Prostate gland (tissue), 2 donors: ENCODE results near the gene C19orf85. TPM values are rescaled to one million over a fixed set of nuclear protein-coding genes. Genes with fewer than 3 reads are reported as not detected.

Experiments
- DNase-seq: peaks from one replicate; pipeline ENCODE4 v3.0.0-alpha.2; 2019; ENCODE audit warnings: low spot score
- H3K27ac ChIP-seq, 2 donors: fragments of 200-600 bp; sonication (generic); 2 replicates each; pipeline ENCODE4 v1.5.1; 2017 to 2019
- H3K27me3 ChIP-seq: fragments of 200-600 bp; sonication (generic); replicated peaks from 2 replicates; pipeline ENCODE4 v1.5.1; 2019; ENCODE audit not compliant: insufficient read depth
- H3K36me3 ChIP-seq, 2 donors: fragments of 200-600 bp; sonication (generic); 1 replicate in 1 of 2; 2 replicates in 1 of 2; pipeline versions ENCODE4 v1.5.1 to v1.8.1; 2017 to 2019
- H3K4me1 ChIP-seq: fragments of 200-600 bp; sonication (generic); replicated peaks from 2 replicates; pipeline ENCODE4 v1.5.1; 2019
- H3K4me3 ChIP-seq, 2 donors: fragments of 200-600 bp; sonication (generic); 2 replicates each; pipeline ENCODE4 v1.5.1; 2017 to 2019
- H3K9me3 ChIP-seq: fragments of 200-600 bp; sonication (generic); 2 replicates; pipeline ENCODE4 v1.5.1; 2017
- POLR2A ChIP-seq: fragments of 450-650 bp; IDR thresholded peaks from one replicate; pipeline ENCODE4 v1.6.1; 2016; ENCODE audit warnings: antibody characterized with exemption, mild to moderate bottlenecking
- POLR2AphosphoS5 ChIP-seq: sonication (generic); formaldehyde crosslinking; IDR thresholded peaks from one replicate; pipeline ENCODE4 v1.6.1; 2017; ENCODE audit warnings: antibody characterized with exemption
- WGBS: methylation state at CpG from one replicate; pipeline ENCODE4 v1.1.5; 2018; 5-methylcytosine and 5-hydroxymethylcytosine counted together
- intact Hi-C: fragments of 100-400 bp; cut with DNase I; formaldehyde crosslinking; loops from one replicate; pipeline ENCODE4 v1.14.2; 2022
- total RNA-seq, 2 donors: library from RNA; depleted of rRNA; stranded (reverse); fragments of >200 nt; gene quantifications; one replicate each; pipeline ENCODE4 v1.1.0, GENCODE V29; 2016
- TF ChIP-seq, protein P1 (sequence below), 4 experiments: fragments of 200-600 bp in 2 of 4; fragments of 450-650 bp in 2 of 4; sonication (generic) in 2 of 4; IDR thresholded peaks; 1 replicate in 3 of 4; 2 replicates in 1 of 4; pipeline ENCODE4 v1.5.1; 2016 to 2019; ENCODE audit warnings: antibody characterized with exemption in 4 of 4, mild to moderate bottlenecking in 2 of 4, moderate library complexity in 2 of 4

C19orf85 gene
- total RNA-seq, 2 donors from 2014 or later: not detected

DNA sequence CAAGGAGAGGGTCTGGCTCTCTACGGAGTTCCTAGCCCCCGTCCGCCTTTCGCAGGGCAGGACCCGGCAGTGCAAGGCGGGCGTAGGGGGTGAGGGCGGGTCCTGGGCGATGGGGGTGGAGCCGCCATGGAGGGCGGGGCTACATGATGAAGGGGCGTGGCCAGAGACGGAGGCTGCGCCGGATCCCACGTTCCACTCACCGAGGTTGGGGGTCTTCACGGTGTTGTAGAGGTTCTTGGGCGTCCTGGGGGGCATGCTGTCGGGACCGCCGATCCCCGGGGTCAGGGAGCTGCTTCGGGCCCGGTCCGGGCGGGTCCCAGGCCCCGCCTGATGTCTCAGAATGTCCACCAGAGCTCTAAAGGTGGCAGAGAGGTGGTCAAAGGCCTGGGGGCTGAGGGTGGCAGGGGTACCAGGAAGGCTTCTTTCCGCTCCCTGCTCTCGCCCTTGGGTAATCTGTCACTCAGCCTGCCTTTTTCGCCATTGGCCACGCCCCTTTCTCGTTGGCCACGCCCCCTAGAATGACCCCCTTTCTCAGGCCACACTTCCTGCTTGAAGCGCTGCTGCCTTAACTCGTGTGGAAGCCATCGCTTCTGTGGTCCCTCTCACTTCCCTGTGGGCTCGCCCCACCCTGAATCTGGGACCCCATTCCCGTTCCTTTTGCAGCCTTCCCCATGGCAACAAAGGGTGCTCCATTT, 24.0 kb downstream of the C19orf85 start:
- H3K4me3 ChIP-seq: no peak overlapping the region
- 9% methylated on average over 39 of the region's 39 CpGs for WGBS

DNA sequence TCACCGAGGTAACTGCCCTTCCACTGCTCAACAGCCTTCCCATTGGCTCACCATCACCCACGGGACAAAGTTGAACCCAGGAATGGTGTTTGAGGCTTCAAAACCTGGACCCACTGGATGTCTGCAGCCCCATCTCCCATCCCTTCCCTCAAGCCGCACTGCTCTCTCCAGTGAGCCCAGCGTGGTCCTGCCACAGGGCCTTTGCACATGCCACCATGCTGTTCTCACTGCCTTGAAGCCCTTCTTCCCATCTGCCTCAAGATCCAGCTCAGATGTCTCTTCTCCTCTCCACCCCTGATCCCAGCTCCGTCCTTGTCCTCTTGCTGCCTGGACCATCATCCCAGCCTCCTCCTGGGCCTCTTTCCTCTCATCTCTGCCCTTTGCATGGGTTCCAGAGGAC, 25.5 kb downstream of the C19orf85 start:
- no peak for DNase-seq
- no peaks in the 10 kb centered on the region for H3K36me3 ChIP-seq
- 76% methylated on average over 5 of the region's 5 CpGs for WGBS
- no peak overlapping the region for H3K27ac ChIP-seq
- no peak overlapping the region for H3K4me3 ChIP-seq
- no peak for TF ChIP-seq POLR2AphosphoS5
- TF ChIP-seq POLR2A: no peak
- TF ChIP-seq, protein P1, sequence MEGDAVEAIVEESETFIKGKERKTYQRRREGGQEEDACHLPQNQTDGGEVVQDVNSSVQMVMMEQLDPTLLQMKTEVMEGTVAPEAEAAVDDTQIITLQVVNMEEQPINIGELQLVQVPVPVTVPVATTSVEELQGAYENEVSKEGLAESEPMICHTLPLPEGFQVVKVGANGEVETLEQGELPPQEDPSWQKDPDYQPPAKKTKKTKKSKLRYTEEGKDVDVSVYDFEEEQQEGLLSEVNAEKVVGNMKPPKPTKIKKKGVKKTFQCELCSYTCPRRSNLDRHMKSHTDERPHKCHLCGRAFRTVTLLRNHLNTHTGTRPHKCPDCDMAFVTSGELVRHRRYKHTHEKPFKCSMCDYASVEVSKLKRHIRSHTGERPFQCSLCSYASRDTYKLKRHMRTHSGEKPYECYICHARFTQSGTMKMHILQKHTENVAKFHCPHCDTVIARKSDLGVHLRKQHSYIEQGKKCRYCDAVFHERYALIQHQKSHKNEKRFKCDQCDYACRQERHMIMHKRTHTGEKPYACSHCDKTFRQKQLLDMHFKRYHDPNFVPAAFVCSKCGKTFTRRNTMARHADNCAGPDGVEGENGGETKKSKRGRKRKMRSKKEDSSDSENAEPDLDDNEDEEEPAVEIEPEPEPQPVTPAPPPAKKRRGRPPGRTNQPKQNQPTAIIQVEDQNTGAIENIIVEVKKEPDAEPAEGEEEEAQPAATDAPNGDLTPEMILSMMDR (IDR thresholded peaks at IDR 0.05): no peak
- H3K27me3 ChIP-seq: peaks cover 36% of the 10 kb centered on the region
- no peaks in the 10 kb centered on the region for H3K4me1 ChIP-seq
- intact Hi-C loops: no loop called here
- no peaks in the 10 kb centered on the region for H3K9me3 ChIP-seq

More for the DNA sequence above, 24.0 kb downstream of the C19orf85 start:
- intact Hi-C loops: no loop called here
- no peak for TF ChIP-seq POLR2A
- TF ChIP-seq, protein P1 (IDR thresholded peaks at IDR 0.05): no peak
- TF ChIP-seq POLR2AphosphoS5: no peak
- no peak for DNase-seq
- Histone ChIP-seq H3K27me3 (peaks cover 45% of the 10 kb centered on the region), H3K36me3 (no peaks in the 10 kb centered on the region), H3K9me3 (no peaks in the 10 kb centered on the region), H3K27ac (no peak overlapping the region), H3K4me1 (no peaks in the 10 kb centered on the region)

DNA sequence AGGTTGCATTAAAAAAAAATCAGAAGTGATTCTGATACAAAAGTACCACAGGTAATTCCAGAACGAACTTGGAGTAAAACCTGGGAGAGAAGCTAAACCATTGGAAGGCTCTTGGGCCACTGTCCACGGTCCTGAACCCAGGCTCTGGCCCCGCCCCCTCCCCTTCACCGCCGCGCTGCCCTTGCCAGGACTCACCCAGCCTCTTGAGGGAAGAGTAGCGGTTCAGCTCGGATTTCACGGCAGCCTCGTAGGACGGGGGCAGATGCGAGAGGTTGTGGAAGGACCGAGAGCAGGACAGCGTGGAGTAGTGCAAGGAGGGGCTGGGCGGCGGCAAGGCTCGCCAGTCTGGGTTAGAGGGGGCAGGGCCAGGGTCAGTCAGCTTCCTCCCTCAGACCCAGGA, 27.1 kb downstream of the C19orf85 start:
- Histone ChIP-seq H3K4me1 (no peaks in the 10 kb centered on the region), H3K9me3 (no peaks in the 10 kb centered on the region), H3K4me3 (no peak overlapping the region), H3K27me3 (peaks cover 43% of the 10 kb centered on the region), H3K36me3 (no peaks in the 10 kb centered on the region), H3K27ac (no peak overlapping the region)
- no peak for DNase-seq
- intact Hi-C loops: no loop called here
- TF ChIP-seq POLR2A (no peak), POLR2AphosphoS5 (no peak)
- TF ChIP-seq, protein P1 (IDR thresholded peaks at IDR 0.05): no peak
- WGBS: 1% methylated on average over 17 of the region's 17 CpGs

DNA sequence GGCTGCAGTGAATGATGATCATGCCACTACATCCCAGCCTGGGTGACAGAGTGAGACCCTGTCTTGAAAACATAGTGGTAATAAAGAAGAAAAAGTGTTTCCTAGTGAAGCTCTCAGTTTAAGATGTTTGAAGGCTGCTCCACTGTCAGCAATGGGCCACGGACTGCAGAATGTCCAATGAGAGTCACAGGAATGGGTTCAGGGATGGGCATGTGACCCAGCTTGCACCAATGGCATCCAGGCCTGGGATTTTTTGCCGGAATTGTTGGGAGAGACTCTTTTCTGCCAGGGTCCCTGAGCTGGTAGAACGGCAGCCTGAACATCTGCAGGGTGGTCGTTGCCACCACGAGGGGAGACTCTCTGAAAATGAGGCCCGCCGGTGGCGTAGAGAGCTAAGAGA, 27.7 kb downstream of the C19orf85 start:
- no peak for DNase-seq
- WGBS: 50% methylated on average over 8 of the region's 8 CpGs
- Histone ChIP-seq H3K9me3 (no peaks in the 10 kb centered on the region), H3K27me3 (peaks cover 45% of the 10 kb centered on the region), H3K27ac (no peak overlapping the region), H3K4me1 (no peaks in the 10 kb centered on the region), H3K4me3 (no peak overlapping the region), H3K36me3 (no peaks in the 10 kb centered on the region)
- TF ChIP-seq POLR2A: no peak
- TF ChIP-seq, protein P1 (IDR thresholded peaks at IDR 0.05): no peak
- no peak for TF ChIP-seq POLR2AphosphoS5
- intact Hi-C loops: no loop called here

DNA sequence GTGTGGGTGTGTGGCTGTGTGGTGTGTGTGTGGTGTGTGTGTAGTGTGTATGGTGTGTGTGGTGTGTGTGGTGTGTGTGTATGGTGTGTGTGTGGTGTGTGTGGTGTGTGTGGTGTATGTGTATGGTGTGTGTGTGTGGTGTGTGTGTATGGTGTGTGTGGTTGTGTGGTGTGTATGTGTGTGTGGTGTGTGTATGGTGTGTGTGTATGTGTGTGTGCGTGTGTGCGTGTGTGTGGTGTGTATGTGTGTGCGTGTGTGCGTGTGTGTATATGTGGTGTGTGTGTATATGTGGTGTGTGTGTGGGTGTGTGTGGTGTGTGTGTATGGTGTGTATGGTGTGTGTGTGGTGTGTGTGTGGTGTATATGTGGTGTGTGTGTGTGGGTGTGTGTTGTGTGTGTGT, 29.5 kb downstream of the C19orf85 start:
- no peak for DNase-seq

More for the DNA sequence above, 29.5 kb downstream of the C19orf85 start:
- Histone ChIP-seq H3K27me3 (peaks cover 38% of the 10 kb centered on the region), H3K4me3 (no peak overlapping the region), H3K36me3 (no peaks in the 10 kb centered on the region), H3K9me3 (no peaks in the 10 kb centered on the region), H3K27ac (no peak overlapping the region), H3K4me1 (no peaks in the 10 kb centered on the region)
- intact Hi-C loops: no loop called here
- no peak for TF ChIP-seq POLR2A
- TF ChIP-seq, protein P1 (IDR thresholded peaks at IDR 0.05): no peak
- 93% methylated on average over 4 of the region's 4 CpGs for WGBS
